CD4-positive, alpha-beta T cell treated with Interferon gamma for 1 hour (primary cell): Measurements from ENCODE around the gene PCNP.
"Not testable (repeated sequence)": the region's sequence is repeated elsewhere in the genome, so short reads cannot be mapped to it uniquely, and the experiment has no call there.

Experiments
- DNase-seq: peaks from one replicate; pipeline ENCODE4 v3.0.0-alpha.2; 2020

PCNP gene

GRCh38 chr3:101634591-101635196, 60.7 kb downstream of the PCNP start:
- no peak for DNase-seq

- no peak for DNase-seq
These were observed 61.4 kb downstream of the PCNP start for GRCh38 chr3:101635345-101635744.

- DNase-seq: peak; percentile 56
These were observed 62.2 kb downstream of the PCNP start for GRCh38 chr3:101635954-101636798.

- no peak for DNase-seq
These were observed 63.5 kb downstream of the PCNP start for GRCh38 chr3:101637451-101637850.

GRCh38 chr3:101638261-101638745, 64.3 kb downstream of the PCNP start:
- DNase-seq: no peak

- no peak for DNase-seq
These were observed 65.4 kb downstream of the PCNP start for GRCh38 chr3:101639280-101639963.

- no peak for DNase-seq
These were observed 66.3 kb downstream of the PCNP start for GRCh38 chr3:101640256-101640655.

- not testable (repeated sequence) for DNase-seq
These were observed 67.6 kb downstream of the PCNP start for GRCh38 chr3:101641397-101642115.

GRCh38 chr3:101642441-101642840, 68.5 kb downstream of the PCNP start:
- no peak for DNase-seq

- no peak for DNase-seq
These were observed 69.2 kb downstream of the PCNP start for GRCh38 chr3:101643009-101643844.
